Choroid plexus epithelial cell (primary cell): ENCODE results near the gene GPHN.

Source experiments
- DNase-seq: peaks from one replicate; pipeline ENCODE4 v3.0.0-alpha.2; 2010; ENCODE audit warnings: low read depth
- H3K4me3 ChIP-seq: 2 replicates; pipeline ENCODE4 v1.5.1; 2011; ENCODE audit warnings: low read depth, mild to moderate bottlenecking, control low read depth, low read length, moderate library complexity
- TF ChIP-seq, protein P1 (sequence below): conservative IDR thresholded peaks from 2 replicates; pipeline ENCODE4 v1.5.1; 2011; ENCODE audit warnings: low read depth, mild to moderate bottlenecking, control low read depth, inconsistent platforms, low read length, moderate library complexity

GPHN gene

DNA sequence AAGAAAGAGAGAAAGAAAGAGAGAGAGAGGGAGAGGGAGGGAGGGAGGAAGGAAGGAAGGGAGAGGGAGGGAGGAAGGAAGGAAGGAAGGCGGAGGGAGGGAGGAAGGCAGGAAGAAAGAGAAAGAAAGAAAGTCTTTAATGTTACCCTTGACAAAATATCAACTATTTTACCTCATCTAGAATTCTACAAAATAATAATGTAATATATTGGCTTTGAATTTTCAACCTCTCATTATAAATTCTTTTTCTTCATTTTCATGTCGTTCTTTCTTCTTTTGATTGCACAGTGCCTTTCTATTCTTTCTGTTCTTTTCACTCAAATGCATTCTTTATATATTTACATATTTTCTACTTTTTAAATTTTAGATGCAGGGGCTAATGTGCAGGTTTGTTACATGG, 621.8 kb downstream of the GPHN start:
- TF ChIP-seq, protein P1, sequence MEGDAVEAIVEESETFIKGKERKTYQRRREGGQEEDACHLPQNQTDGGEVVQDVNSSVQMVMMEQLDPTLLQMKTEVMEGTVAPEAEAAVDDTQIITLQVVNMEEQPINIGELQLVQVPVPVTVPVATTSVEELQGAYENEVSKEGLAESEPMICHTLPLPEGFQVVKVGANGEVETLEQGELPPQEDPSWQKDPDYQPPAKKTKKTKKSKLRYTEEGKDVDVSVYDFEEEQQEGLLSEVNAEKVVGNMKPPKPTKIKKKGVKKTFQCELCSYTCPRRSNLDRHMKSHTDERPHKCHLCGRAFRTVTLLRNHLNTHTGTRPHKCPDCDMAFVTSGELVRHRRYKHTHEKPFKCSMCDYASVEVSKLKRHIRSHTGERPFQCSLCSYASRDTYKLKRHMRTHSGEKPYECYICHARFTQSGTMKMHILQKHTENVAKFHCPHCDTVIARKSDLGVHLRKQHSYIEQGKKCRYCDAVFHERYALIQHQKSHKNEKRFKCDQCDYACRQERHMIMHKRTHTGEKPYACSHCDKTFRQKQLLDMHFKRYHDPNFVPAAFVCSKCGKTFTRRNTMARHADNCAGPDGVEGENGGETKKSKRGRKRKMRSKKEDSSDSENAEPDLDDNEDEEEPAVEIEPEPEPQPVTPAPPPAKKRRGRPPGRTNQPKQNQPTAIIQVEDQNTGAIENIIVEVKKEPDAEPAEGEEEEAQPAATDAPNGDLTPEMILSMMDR = no peak
- no peak overlapping the region for H3K4me3 ChIP-seq
- no peak for DNase-seq

DNA sequence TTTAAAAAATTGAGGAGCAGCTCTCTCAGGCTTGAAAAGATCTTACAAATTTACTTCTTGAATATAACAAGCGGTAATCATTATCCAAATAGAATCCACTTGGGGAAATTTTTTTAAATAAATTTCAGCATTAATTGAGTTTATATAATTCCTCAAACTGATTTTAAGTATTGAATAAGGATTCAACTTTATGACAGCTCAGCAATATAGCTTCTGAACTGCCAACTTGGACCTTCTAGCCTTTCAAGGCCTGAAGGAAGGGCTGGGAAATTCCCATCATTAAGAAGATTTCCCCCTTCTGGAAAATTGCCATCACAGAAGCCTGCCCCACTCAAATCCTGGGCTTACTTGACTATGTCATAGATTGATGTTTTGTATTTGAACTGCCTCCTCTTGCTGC, 623.7 kb downstream of the GPHN start:
- no peak for DNase-seq
- H3K4me3 ChIP-seq = no peak overlapping the region
- TF ChIP-seq, protein P1 = no peak

DNA sequence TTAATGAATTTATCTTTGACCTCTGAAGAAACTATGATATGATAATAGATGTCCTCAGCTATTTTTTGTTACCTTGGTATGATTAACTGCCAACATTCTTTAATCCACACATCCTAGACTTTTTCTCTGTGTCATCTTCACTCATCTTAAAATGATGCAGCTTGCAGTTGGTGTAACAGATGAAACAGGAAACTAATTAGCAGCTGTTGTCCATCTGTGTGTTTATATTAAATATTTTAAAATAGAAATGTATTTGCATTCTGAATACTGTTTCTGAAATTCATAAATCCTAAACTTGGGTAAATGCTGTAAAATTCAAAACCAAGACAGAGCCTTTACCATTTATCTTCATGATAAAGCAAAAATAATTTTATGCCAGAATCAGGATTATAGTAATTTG, 625.2 kb downstream of the GPHN start:
- TF ChIP-seq, protein P1 = no peak
- DNase-seq = no peak
- no peak overlapping the region for H3K4me3 ChIP-seq

DNA sequence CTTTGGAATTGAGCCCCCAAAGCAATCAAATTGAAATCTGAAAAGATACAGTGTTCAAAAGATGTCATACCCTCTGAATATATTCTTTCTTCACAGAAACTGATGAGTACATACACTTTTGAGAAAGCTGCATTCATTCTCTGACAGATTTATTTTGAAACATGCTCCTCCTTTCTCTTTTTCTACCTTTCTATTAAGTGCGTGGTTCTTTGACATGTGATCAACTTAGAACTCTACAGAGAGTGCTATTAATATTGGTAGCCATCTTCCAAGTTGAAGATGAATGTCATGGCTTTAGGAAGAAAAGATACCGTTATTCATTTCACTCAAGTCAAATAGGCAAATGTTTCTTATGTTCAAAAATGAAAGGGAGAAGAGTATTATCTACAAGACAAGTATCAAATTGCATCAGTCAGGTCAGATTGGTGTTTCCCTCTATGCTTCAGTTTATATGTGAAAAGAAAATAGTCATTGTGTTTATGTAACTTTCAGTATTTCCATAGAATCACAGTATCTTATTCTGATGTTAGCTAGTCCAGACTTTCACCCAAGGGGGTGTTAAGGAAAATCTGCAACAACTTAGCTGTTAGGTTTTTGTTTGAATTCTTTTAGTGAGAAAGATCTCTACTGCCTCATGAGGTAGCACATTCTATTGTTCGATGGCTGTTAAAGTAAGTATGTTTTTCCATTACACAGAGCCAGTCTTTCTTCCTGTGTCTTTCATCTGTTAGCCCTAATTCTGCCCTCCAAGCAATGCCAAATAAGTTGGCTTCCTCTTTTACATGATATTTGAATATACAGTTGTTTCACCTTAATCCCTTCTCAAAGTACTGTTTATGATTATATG, 625.9 kb downstream of the GPHN start:
- H3K4me3 ChIP-seq = no peak overlapping the region
- TF ChIP-seq, protein P1 = no peak
- peak; percentile 46 for DNase-seq

DNA sequence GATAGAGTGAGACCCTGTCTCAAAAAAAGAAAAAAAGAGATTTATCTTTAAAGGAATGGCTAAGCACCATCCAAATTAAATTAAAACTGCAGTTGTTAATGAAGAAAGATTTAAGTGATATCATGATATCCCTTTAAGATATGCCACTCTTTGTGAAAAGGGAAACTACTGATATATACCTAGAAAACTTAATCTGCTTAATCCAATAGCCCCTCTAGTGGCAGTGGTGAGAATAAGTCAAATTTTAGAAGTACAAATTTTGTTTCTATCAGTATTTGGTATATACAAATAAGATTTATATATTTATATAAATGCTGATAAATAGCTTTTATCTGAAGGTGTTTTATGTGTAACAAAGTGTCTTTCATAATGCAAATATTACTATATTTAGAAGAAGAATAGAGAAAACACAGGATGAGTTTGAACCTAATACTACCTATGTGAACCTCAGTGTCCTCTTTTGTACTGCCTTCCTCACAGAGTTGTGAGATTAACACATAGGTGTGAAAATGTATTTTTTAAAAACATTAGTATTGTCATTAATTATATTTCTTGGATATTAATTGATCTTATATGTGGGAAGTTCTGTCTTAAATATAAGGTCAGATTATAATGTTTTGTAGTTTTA, 629.9 kb downstream of the GPHN start:
- H3K4me3 ChIP-seq = no peak overlapping the region
- TF ChIP-seq, protein P1 = peak; percentile 67
- DNase-seq = peak; percentile 57

DNA sequence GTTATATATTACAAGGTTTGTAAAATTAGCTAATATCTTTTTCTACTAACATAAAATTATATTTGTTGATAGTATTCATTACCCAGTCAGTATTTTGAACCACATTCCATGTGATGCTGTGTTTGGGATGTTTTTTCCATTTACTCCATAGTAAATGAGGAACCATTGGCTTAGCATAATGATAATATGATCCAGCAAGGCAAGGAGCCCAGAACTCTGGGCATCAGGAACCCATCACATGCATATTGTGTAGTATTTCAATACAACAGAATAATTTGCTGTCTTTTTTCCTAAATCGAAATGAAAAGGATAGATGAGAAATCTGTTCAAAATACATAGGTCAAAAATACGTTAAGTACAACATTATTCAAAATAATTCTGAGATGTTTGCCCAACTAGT, 632.6 kb downstream of the GPHN start:
- TF ChIP-seq, protein P1 = no peak
- DNase-seq = no peak
- no peak overlapping the region for H3K4me3 ChIP-seq
